ENCODE results near the gene BMAL2. TPM values are rescaled to one million over a fixed set of nuclear protein-coding genes. Genes with fewer than 3 reads are reported as not detected.

BMAL2 gene
- total RNA-seq, 1 experiment from 2014 or later = 43.9 TPM

GRCh38 chr12:27366621-27367020 is 34.0 kb downstream of the BMAL2 start:
- Histone ChIP-seq H3K27me3 (ENCODE audit: control insufficient read depth, insufficient read depth, low read length) (no peaks in the 10 kb centered on the region), H3K9me3 (ENCODE audit: control insufficient read depth, insufficient read depth, low read depth, low read length) (no peaks in the 10 kb centered on the region), H3K4me3 (ENCODE audit: low read depth in 2 of 2, low read length in 2 of 2) (no peak overlapping the region), H3K4me1 (ENCODE audit: control insufficient read depth, insufficient read depth, low read length) (no peaks in the 10 kb centered on the region; the same call in 1 of the 2 replicates), H3K36me3 (ENCODE audit: control insufficient read depth, insufficient read depth, low read length) (no peaks in the 10 kb centered on the region), H3K27ac (ENCODE audit: low read length) (no peak overlapping the region)
- in situ Hi-C loops (cut with HindIII; ENCODE audit: low pct_unique_long_range_greater_than_20kb, low sequenced_read_pairs) = no loop called here
- ATAC-seq = no peak
- intact Hi-C loops (cut with micrococcal nuclease; ENCODE audit: unreplicated experiment) = no loop called here
- BruUV-seq (replicated peaks) = no TSS peak
- TF ChIP-seq SIN3A (IDR thresholded peaks at IDR 0.05; ENCODE audit: borderline replicate concordance, insufficient read depth, low read depth, low read length) = no peak
- TF ChIP-seq REST (IDR thresholded peaks at IDR 0.05; ENCODE audit: insufficient read depth in 1 of 2, low read depth in 2 of 2, low read length in 1 of 2) = no peak
- no peak for TF ChIP-seq CTCF (IDR thresholded peaks at IDR 0.05)
- no peak for DNase-seq (ENCODE audit: low read depth, low spot score)
- CTCF ChIA-PET = no interaction called here
- POLR2A ChIA-PET = no interaction called here

GRCh38 chr12:27367078-27367477 is 34.4 kb downstream of the BMAL2 start:
- ChIA-PET CTCF (no interaction called here), POLR2A (no interaction called here)
- Histone ChIP-seq H3K36me3 (ENCODE audit: control insufficient read depth, insufficient read depth, low read length) (no peaks in the 10 kb centered on the region), H3K9me3 (ENCODE audit: control insufficient read depth, insufficient read depth, low read depth, low read length) (no peaks in the 10 kb centered on the region), H3K27me3 (ENCODE audit: control insufficient read depth, insufficient read depth, low read length) (no peaks in the 10 kb centered on the region), H3K4me1 (ENCODE audit: control insufficient read depth, insufficient read depth, low read length) (no peaks in the 10 kb centered on the region; the same call in 1 of the 2 replicates), H3K4me3 (ENCODE audit: low read depth in 2 of 2, low read length in 2 of 2) (no peak overlapping the region), H3K27ac (ENCODE audit: low read length) (no peak overlapping the region)
- ATAC-seq (no peak), DNase-seq (ENCODE audit: low read depth, low spot score) (no peak)
- intact Hi-C loops (cut with micrococcal nuclease; ENCODE audit: unreplicated experiment) = no loop called here
- no peak for TF ChIP-seq REST (IDR thresholded peaks at IDR 0.05; ENCODE audit: insufficient read depth in 1 of 2, low read depth in 2 of 2, low read length in 1 of 2)
- no peak for TF ChIP-seq POLR2AphosphoS5 (IDR thresholded peaks at IDR 0.05; ENCODE audit: low read depth, low read length)
- TF ChIP-seq TCF7L2 (IDR thresholded peaks at IDR 0.05; ENCODE audit: low read depth, low read length) = no peak
- no peak for TF ChIP-seq SIN3A (IDR thresholded peaks at IDR 0.05; ENCODE audit: borderline replicate concordance, insufficient read depth, low read depth, low read length)
- TF ChIP-seq CTCF (IDR thresholded peaks at IDR 0.05) = no peak
- in situ Hi-C loops (cut with HindIII; ENCODE audit: low pct_unique_long_range_greater_than_20kb, low sequenced_read_pairs) = no loop called here
- BruUV-seq (replicated peaks) = no TSS peak
